CD4-positive, alpha-beta T cell treated with Interleukin-21 for 1 hour (primary cell): ENCODE data around the gene WTIP.

Source experiments
- DNase-seq: peaks from one replicate; pipeline ENCODE4 v3.0.0-alpha.2; 2020

Gene WTIP

DNA sequence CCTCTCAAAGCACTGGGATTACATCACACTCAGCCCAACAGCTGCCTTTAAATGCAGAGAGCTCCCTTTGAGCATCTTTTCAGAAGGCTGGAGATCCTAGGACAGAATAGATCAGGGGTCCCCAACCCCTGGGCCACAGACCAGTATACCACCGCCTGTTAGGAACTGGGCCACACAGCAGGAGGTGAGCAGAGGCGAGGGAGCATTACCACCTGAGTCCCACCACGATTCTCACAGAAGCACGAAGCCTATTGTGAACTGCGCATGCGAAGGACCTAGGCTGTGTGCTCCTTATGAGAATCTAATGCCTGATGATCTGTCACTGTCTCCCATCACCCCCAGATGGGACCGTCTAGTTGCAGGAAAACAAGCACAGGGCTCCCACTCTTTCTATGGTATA is 2.2 kb upstream of the WTIP start:
- DNase-seq = no peak

DNA sequence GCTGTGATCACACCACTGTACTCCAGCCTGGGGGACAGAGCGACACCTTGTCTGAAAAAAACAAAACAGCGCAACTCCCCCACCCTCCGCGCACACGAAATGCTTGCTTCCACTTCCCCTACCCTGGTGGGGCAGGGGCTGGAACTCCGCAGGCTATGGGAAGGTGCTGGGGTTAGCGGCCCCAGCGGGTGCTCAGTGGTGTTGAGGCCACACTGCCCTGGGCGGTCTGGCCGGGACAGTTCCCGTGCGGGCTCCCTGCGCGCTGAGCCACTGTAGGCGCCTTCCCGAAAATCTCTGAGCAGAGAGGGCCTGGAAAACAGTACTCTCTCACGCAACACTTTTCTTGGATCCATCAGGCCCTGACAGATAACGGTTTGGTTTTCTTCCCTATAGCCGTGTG is 1.1 kb upstream of the WTIP start:
- DNase-seq = no peak

DNA sequence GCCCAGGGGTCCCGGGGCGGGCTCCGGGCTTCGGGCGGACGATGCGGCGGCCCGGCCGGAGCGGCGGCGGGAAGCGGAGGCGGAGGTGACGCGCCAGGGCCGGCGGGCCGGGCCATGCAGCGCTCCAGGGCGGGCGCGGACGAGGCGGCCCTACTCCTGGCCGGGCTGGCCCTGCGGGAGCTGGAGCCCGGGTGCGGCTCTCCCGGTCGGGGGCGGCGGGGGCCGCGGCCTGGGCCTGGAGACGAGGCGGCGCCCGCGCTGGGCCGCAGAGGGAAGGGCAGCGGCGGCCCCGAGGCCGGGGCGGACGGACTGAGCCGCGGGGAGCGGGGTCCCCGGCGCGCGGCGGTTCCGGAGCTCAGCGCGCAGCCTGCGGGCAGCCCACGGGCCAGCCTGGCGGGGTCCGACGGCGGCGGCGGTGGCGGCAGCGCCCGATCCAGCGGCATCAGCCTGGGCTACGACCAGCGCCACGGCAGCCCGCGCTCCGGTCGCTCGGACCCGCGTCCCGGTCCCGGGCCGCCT is 362 bp downstream of the WTIP start:
- DNase-seq = no peak

DNA sequence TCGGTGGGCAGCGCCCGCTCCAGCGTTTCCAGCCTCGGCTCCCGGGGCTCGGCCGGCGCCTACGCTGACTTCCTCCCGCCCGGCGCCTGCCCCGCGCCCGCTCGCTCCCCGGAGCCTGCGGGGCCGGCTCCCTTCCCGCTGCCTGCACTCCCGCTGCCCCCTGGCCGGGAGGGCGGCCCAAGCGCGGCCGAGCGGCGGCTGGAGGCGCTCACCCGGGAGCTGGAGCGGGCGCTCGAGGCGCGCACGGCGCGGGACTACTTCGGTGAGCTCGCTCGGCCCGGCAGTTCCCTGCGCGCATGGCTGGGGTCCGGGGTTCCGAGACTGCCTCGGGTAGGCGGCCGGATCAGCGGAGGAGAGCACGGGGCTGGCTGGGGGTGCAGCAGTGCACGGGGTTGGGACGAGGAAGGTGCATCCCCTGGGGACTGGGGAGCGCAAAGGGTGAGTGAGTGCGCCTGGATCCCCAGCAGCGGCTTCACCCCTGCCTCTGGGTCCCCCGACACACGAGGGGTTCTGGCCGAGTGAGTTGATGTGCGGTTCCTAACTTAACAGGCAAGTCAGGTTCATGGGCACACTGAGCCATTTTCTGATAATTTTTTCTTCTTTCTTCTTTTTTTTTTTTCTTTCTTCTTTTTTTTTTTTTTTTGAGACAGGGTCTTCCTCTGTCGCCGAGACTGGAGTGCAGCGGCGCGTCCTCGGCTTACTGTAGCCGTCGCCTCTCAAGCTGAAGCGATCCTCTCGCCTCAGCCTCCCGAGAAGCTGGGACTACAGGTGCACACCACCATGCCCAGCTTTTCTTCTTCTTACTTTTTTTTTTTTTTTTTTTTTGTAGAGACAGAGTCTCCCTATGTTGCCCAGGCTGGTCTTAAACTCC is 1.1 kb downstream of the WTIP start:
- no peak for DNase-seq

DNA sequence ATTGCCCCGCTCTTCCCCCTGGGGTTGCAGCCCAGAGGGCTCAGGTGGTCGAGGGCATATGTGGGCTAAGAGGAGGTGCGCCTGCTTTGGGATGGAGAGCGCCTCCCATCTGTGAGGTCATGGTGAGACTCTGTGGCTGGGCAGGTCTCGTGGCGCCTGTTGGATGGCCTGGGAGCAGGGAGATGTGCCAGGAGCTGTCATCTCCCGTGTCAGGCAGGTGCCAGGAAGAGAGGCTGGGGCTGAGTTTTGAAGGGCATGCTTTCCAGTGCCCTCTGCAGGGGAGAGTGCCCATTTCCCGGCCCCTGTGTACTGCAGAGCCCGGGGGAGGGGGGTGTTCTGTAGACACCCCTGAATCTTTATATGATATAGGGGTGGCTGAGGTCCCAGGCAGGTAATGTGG is 2.8 kb downstream of the WTIP start:
- no peak for DNase-seq

DNA sequence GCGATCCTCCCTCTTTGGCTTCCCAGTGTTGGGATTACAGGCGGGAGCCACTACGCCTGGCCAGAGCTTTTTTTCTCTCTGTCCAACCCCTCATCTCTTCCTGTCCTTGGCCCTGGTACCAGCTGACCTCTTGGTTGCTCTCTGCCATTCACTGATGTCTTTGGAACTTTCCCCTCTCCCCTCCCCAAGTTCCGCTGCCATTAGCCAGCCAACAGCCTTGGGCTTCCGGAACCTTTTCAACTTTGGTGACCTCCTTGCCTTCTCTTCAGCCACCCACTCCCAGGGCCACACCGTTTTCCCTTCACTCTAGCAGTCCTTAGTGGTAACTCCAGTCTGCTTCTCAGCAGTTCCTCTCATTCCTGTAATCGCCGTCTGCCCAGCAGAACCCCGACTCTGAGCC is 4.3 kb downstream of the WTIP start:
- DNase-seq = no peak

DNA sequence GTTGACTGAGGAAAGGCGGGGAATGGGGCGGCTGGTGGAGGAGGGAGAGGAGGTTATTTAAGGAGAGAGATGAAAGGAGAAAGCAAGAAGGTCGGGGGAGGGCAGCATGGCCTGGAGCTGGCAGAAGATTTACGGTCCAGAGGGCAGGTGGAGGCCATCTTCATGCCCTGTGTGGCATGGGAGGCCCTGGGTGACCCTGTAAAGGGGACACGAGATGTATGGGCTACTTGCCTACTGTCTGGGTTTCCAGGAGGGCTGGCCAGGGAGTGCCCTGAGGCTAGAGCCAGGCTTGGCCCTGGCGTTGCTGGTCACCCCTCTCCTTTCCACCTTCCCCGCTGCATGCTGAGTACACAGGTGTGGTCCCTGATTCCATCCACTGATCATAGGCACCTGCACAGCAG is 6.1 kb downstream of the WTIP start:
- DNase-seq = no peak

DNA sequence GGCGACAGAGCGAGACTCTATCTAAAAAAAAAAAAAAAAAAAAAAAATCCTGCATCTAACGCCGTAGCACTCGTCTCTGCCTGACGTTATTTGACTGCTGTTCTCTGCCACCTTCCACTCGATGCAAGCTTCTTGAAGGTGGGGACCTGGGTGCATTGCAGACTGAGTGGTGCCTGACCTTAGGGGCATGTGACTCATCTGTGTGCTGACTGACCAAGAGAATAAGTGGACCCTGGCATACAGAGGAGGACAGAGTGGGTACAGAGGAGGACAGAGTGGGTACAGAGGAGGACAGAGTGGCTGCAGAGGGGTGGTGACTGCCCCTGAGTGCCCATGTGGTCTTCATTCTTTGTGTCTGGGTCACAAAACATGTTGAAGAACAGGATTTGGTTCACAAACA is 7.6 kb downstream of the WTIP start:
- DNase-seq = no peak

DNA sequence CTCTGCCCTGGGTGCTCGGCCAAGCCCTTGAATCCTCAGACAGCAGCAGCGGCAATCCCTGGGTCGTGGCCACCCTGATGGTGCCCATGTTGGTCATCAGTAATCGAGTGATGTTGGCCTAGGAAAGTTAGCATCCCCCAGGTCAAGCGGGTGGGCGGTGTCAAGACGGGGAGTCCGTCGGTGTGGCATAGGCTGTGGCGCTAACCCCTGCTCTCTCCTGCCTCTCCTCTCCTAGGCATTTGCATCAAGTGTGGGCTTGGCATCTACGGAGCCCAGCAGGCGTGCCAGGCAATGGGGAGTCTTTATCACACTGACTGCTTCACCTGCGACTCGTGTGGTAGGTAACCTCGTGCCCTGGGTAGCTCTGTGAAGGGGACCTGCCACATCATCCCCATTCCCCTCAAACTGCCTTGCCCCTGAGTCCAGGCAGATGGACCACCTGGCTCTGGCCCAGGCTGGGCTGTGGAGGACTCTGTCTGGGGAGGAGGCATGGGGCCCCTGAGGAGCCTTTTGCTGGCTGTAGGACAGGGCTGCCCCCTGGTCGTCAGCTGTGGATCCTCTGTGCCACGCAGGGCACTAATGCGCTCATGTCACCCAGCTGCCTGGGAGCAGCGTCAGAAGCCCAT is 8.7 kb downstream of the WTIP start:
- no peak for DNase-seq

DNA sequence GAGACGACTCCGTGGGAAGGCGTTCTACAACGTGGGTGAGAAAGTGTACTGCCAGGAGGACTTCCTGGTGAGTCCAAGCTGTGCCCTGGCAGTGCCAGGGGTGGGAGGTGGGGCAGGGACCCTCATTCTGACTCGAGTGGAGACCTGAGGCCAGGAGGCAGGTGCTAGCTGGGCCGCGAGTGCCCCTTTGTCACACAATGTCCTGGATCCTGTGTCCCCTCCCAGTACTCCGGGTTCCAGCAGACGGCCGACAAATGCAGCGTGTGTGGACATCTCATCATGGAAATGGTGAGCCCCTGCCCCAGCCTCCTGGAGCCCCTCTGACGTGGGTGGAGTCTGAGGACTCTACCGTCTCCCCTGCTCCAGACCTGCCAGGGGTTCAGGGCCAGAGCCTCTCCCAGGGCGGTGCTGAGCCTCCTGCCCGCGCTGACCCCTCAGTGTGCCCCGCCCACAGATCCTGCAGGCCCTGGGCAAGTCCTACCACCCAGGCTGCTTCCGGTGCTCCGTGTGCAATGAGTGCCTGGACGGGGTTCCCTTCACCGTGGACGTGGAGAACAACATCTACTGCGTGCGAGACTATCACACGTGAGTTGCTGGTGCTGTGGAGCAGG is 11.6 kb downstream of the WTIP start:
- no peak for DNase-seq

DNA sequence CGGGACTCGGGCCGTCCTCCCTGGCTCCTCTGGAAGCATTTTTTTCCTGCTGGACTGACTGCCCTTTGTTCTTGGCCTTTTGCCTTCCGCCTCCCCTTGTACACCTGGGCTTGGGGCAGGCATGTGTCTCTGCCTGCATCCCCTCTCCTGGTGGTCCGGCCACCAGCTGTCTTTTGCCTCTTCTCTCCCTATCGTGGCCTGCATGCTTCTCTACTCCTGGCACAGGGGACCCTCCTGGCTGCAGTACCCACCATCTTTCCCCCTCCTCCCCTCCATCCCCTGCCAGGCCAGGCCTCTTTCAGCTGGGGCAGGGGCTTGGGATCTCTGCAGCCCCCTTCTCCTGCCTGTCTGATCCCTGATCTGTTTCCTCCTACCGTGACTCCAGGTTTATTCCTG is 12.1 kb downstream of the WTIP start:
- no peak for DNase-seq

DNA sequence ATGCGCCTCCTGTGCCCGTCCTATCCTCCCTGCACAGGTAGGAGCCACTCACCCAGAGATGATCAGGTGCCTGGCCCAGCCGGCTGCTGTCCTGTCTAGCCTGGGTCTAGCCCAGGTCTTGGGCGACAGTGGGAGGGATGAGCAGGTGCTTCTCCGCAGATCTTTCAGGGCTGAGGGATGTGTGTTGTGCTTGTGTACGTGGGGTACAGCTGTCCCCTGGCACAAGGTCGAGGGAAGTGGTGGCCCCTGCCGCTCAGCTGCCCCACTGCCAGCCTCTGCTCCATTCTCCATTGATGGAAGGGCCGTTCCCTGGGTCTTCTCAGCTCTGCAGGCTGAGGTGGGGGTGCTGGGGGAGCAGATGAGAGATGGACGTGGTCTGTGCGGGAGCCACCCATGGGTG is 13.0 kb downstream of the WTIP start:
- DNase-seq = no peak

DNA sequence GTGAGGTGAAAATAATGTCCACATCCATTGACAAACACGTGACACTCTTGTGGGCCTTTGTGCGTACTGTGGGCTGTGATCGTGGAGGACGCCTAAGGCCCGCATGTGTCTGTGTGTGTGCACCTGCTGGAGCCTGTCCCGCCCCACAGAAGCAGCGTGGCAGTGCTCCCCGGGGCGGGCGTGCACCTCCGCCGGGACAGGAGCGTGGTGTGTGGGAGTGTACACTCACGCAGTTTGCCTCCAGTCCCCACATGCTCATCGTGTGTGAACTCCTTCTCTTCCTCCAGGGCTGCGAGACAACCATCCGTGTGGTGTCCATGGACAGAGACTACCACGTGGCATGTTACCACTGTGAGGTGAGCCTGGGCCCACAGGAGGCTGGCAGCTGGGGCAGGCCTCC is 13.9 kb downstream of the WTIP start:
- no peak for DNase-seq

DNA sequence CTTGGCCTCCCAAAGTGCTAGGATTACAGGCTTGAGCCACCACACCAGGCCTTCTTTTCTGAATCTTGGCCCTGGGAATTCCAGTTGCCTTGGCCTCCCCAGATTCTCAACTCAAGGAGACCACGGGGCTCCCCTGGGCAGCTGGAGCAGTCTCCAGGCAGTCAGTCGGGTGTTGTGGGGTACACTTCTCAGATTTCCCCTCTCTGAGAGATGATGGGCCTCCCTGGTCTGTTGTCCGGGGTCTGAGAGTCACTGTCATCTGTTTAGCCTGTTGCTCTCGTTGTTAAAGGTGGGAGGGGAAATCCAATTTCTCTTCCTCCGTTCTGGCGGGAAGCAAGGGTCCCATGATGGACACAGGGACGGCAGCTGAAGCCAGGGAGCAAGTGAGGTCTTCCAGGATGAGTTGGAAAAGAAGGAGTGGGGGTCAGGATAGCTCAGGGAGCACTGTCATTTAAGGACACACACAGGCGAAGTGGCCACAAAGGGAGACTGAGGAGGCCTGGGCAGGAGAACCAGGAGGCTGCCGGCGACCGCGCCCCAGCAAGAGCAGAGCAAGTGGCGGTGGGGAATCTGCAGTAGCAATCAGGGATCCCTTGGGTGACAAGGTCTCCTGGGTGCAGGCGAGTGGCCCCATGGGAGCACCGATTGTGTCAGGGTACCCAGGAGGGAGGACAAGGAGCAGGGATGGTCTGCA is 15.7 kb downstream of the WTIP start:
- no peak for DNase-seq

DNA sequence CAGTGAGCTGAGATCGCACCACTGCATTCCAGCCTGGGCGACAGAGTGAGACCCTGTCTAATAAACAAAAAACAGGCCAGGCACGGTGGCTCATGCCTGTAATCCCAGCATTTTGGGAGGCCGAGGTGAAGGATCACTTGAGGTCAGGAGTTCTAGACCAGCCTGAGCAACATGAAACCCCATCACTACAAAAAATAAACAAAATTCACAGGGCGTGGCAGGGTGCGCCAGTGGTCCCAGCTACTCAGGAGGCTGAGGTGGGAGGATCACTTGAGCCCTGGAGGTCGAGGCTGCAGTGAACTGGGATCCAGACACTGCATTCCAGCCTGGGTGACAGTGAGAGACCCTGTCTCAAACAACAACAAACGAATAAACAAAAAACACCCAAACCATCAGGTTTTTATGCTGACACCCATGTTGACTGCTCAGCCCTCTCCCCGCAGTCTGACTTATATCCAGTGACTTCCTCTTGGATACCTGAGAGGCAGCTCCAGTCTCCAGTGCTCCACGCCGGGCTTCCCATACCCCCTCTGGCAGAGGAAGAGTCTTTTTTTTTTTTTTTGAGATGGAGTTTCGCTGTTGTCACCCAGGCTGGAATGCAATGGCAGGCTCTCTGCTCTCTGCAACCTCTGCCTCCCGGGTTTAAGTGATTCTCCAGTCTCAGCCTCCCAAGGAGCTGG is 17.7 kb downstream of the WTIP start:
- DNase-seq = no peak

DNA sequence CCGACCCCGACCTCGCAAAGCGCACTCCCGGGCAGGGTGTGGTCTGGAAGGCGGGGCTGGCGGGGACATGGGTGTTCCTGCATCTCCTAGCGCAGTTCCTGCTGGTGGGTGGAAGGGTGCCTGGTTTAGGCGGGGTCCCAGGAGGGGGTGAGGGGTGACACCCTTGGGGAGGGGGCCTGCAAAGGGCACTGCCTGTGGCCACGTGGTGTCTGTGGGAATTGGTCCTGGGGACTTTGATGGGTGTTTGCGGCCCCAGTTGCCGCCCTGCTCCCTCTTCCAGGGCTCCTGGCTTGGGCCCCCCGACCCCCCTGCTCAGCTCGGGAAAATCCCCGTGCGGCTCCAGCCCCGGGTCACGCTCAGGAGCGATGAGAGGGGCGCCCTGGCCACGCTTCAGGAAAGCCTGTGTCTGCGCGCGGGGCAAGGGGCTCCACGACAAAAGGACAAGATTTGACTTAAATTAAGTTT is 19.1 kb downstream of the WTIP start:
- DNase-seq = peak; percentile 1

DNA sequence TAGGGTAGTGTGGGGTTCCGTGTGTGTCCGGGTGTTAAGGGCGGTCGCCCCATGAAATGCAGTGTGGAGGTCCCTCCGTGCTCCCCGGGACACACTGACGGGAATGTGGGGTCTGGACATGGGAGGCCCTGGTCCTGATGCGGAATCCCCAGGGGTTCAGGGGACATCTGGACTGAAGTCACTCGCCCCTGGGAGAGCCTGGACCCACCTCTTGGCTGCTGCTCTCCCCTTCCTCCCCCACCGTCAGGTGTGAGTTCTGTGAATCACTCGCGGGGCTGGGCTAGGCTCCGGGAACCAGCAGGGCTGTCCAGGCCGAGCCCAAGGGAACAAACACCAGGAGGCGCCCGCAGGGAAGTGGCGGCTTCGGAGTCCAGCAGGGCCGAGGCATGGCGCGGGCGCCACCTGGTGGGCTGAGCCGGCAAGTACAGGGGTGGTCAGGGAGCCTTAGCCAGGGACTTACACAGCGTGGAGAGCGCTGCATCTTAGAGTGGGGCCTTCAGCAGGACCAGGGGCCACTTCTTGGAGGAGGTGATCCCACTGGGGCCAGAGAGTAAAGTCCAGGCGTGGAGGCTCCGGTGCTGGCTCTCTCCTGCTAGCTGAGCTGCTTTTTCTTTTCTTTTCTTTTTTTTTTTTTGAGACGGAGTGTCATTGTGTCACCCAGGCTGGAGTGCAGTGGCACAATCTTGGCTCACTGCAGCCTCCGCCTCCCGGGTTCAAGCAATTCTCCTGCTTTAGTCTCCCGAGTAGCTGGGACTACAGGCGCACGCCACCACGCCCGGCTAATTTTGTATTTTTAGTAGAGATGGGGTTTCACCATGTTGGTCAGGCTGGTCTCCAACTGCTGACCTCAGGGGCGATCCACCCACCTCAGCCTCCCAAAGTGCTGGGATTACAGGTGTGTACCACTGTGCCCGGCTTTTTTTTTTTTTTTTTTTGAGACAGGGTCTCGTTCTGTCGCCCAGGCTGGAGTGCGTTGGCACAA is 20.1 kb downstream of the WTIP start:
- DNase-seq = peak; percentile 82

DNA sequence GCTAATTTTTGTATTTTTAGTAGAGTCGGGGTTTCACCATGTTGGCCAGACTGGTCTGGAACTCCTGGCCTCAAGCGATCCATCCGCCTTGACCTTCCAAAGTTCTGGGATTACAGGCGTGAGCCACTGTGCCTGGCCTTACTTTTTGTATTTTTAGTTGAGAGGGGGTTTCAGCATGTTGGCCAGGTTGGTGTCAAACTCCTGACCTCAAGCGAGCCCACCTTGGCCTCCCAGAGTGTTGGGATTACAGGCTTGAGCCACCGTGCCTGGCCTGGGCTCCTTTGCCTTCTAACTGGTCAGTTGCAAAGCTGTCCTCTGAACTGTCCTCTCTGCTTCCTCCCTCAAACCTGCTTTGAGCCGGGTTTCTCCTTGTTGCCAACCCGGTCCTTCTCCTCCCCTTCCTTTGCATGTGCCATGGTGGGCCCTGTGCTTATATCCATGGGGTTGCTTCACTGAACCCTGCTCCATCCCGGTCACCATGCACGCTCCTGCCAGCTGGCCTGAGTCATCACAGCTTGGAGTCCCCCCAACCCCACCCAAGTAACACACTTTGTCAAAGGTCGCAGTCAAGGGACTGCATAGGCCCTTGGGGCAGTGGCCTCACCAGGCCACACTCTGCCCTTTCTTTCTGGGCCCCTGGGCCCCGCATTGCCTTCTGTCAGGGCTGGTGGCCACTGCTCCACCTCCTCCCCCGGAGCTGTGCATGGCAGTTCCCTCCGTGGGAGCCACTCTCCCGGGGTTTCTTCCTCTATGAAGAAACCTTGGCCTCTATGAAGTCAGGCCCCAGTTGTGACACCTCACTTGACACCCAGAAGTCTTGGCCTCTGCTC is 21.2 kb downstream of the WTIP start:
- DNase-seq = no peak

DNA sequence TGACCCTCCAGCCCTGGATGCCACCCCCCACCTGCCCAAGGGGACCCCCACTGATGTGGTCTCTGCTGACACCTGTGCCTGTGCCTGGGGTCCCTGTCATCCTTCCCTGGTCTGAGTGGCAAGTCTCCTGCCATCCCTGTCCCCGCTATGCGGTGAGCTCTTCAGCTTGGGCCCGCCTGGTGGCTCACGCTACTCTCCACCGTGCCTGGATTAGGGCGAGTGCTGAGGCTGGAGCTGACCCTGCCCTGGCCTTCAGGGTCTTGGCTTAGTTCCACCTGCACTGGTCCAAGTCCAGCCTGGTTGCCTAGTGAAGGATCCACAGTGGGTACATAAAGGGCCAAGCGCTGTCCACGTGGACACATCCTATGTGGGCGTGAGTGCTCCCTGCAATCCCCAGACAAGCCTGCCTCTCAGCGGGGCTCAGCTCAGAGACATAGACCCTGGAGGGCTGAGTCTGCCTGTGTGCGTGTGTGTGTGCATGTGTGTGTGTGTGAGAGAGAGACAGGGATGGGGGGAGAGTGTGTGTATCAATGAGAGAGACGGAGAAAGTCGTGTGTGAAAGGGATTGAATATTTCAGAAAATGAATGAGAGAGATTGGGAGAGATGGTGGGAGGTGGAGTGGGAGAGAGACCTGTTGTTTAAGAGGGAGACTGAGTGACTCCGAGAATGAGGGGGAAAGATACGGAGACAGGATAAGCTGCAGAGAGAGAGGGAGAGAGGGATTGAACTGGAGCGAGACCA is 22.1 kb downstream of the WTIP start:
- no peak for DNase-seq
